Embryonic facial prominence (tissue), 1 donor: ENCODE data around the gene ANO4.

Source experiments
- DNase-seq: peaks from one replicate; pipeline ENCODE4 v3.0.0-alpha.2; 2016; ENCODE audit errors: extremely low spot score

ANO4 gene

DNA sequence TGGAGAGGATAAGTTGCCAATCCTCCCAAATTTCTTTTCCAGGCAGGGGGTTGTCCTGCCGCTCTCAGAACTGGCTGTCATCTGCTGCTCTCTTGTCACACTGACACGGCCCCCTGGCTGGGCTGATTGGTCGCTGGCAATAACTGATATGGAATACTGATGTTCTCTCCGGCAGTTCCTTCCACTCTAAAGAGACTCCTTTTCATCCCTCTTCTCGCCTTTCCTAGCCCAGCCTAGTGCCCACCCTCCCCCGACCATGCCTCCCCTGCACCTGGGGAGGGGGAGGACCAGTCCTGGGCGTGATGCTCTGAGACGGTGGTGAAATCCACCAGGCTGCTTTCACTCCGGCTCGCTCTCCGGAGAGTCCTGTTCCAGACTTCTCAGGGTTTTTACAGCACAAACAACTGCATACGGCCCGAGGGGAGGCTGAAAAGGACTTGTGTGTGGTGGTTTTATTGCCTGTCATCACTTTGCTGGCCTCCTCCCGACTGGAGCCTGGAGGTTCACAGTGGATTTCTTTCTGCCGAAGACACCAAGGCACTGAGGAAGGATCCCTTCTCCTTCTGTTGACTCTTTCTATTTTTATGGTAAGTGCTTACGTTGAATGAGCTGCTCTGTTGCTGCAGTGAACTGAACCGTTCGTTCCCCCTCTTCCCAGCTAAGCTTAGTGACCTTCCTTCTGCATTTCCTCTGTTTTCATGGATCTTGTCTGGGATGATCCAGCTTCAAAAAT, at the start of gene ANO4:
Gene ANO4 (plus strand): TSS at position 336 of the 733 bp plus-strand sequence. CDS start 107,010 bp downstream, outside the sequence.
- no peak for DNase-seq

DNA sequence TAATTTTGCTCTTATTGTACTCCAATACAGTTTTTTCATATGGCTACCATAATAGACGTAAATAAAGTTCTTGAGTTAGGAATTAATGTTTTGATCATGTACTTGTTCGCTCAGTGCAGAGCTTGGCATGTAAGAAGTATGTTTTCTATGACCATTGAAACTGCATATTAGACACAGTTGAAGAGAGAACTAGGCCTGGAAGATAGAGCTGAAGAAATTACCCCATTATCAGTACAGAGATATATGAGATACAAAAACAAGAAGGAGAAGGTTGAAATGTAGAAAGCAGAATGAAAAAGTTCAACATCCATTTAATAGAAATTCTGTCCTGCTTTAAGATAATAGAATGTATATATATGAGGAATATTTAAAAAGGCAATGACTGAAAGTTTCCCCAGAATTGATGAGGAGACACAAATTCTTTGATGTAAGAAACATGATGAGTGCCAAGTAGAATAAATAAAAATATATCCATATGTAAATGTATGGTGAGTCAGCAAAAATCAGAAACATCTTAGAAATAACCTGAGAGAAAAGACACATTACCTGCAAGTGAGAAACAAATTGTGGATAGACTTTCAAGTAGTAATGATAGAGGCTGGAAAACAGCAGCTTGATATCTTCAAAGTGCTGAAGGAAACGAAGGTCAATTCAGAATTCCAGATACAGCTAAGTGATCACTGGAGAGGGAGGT, 49.1 kb upstream of the ANO4 start:
- DNase-seq = no peak

DNA sequence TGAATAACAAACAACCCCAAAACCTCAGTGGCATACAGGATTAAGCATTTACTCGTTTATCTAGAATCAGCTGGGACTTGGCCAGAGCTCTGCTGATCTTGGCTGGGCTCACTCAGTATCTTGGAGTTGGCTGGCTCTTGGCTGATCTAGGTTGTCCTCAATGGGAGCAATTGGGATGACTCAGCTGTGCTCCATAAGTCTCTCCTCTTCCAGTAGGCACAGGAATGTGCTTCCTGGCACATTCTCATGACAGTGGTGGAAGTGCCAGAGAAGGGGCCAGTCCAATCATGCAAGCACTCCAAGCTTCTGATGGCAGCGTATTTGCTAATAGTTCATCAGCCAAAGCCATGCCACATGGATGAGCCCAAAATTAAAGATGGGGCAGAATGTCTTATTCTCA, 41.7 kb upstream of the ANO4 start:
- no peak for DNase-seq

DNA sequence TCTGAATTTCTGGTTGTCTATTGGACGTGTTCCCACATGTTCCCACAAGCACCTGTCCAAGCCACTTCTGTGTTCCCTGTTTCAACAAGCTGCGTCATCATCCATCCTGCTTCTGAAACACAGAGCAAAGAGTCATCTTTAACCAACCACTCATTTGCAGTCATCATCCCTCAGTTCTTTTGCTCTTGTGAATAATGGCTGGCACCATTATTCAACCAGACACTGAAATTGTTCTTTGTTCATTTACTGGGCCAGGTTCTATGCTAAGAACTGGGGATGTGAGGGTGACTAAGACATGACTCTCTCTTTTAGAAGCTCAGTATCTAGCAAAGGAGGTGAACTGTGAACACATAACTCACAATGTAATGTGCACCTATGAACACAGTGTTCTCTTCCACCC, 40.7 kb upstream of the ANO4 start:
- no peak for DNase-seq

DNA sequence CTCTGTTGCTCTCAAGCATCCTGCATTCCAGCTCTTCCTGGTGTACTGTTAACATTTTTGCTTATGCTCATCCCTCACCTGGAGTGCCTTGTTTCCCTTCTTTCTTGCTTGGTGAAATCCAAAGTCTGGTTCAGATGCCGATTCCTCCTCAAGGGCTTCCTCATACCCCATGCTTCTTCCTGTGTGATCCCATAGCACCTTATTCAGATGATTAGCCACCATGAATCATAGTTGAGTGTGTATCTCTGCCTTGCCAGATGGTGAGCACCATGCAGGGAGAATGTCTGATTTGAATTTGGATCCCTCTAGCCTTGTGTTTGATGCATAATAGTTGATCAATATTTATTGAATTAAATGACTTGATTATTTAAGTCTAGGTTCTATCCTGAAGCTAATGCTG, 39.4 kb upstream of the ANO4 start:
- DNase-seq = no peak

- no peak for DNase-seq
Observed at GRCh38 chr12:100758083-100758482, 36.5 kb upstream of the ANO4 start.

DNA sequence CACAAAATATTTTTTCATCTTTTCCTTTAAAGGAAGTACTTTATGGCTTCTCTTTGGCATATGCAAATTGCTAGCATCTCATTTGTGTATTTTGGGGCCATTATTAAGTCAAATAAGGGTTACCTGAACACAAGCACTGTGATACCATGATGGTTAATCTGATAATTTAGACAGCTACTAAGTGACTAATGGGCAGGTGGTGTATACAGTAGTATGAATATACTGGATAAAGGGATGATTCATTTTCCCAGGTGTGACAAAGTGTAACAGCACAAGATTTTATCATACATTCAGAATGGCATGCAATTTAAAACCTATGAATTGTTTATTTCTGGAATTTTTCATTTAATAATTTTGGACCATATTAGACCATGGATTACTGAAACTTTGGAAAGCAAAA, 27.2 kb upstream of the ANO4 start:
- DNase-seq = no peak

DNA sequence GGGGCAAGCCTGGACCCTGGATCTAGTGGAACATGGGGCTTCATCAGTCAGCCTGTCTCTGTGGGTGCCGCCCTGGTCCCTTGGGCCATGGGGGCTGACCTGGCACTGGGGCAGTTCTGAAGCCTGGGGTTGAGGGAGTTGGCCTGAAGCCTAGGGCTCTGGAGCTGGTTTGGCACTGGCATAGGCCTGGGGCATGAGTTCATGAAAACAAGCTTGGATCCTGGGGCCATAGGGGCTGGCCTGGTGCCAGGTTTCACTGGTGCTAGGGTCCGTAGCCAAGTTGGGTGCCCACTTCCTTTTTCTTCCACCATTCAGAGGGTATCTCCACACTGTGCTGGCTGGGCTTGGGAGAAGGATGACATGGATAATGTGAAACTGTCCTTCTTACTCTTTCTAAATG, 26.6 kb upstream of the ANO4 start:
- DNase-seq = no peak

DNA sequence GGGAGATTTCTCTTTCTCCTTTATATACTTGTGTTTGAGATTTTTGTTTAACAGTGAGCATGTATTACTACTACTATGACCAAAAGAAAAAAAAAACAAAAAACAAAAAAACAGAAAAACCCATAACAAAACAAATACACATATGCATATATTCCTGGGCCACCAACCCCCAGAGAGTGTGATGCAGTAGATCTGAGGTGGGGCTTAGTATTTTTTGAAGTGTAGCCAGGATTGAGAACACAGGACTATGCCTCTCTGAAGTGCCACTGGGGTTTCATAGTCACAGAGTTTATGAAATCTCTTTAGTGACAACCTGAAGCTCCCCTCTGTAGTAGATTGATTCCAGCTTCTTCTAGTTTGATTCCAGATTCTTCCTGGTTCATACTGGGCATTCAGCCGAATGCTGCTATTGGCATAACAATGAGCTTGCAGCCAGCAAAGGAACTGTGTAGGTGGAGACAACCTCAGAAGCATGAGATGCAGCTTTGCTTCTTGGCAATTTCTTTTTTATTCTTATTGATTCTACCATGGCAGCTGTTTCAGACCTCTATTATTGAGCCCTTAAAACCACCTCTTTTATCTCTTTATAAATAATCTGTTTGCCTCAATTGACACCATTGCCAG, 15.5 kb upstream of the ANO4 start:
- no peak for DNase-seq

DNA sequence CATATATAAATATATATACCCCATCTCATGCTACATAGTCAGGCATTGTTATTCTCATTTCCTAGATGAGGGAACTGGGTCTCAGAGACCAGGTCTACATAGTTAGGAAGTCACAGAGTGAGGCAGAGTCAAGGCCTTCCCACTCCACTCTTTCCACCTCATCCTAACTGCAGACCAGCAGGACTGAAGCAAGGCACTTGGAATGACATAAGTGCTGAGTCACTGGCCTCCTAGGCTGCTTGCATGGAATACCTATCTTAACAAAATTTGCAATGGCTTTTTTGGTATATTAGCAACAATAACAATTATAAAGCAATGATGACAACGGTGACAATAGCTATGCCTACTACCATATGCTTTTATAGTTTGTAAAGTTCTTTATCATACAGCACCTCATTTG, 5.4 kb upstream of the ANO4 start:
- no peak for DNase-seq

- DNase-seq = no peak
Observed at GRCh38 chr12:100789975-100790374, 4.6 kb upstream of the ANO4 start.

GRCh38 chr12:100790552-100790951, 4.0 kb upstream of the ANO4 start:
- no peak for DNase-seq

DNA sequence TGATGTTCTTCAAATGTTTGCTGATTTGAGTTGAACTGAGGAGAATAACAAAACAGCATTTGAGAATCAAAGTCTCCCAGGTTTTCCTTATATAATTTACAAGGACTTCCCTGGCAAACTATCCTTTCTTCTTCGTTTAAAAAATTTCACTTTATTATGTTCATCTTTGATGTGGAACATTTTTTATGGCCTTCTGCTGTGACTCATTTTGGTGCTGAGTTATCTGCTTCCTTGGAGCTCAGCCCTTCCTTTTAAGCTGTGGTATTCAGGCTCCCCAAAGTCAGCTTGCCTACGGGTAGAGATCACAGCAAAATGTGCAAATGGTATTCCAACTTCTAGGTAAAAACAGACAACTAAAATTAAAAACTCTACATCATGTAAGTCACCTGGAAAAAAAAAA, 1.4 kb upstream of the ANO4 start:
- DNase-seq = no peak

- no peak for DNase-seq
Observed at GRCh38 chr12:100795174-100795799, 711 bp downstream of the ANO4 start.

DNA sequence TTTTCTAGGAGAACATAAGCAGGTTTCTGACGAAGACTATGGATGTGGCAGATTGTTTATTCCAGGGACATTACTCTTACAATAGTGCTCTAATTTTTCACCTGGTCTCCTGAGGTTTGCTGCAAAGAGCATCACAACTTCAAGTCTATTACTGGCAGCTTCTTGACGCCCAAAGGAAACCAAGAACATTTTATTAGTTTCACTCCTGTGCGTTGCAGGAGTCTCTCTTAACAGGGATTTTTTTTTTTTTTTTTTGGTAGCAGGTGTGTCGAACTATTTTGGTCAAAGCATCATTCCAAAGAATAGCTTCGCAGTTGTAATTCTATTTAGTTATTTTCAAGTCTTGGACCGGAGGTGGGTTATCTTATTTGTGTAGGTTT, 1.2 kb downstream of the ANO4 start:
- DNase-seq = no peak

- DNase-seq = no peak
Observed at GRCh38 chr12:100796621-100797020, 2.0 kb downstream of the ANO4 start.

DNA sequence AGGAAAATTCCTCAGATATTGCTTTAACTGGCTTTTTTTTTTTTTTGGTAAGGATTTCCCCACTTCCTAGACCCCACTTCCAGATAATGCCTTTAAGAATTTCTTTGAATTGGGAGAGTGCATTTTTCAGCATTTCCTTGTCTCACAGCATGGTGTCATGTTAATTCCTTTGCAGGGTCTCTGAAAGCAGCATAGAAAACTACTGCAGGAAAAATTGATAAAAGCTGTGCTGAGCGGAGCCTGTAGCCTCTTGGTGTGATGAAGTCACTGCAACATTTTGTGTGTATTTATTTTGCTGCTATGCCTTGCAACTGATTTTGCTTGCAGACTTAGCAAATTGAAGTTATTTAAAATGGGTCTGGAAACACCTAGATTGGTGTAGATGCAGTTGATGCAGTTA, 2.7 kb downstream of the ANO4 start:
- no peak for DNase-seq

DNA sequence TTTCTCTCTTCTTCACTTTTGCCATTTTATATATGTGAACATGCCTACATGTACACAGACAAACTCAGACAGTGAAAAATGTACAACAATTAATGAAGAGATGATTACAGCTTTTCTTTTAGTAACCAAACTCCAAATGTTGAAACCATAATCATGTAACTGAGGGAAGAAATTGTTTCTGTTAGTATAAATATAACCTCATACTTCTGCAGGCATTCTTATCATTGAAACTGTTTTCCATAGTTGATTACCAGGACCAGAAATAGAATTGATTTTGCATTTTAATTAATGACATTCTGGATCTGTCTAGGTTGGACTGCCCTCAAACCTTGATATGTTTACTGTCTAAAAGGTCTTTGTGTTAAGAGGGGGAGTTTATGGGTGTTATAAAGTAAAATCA, 3.2 kb downstream of the ANO4 start:
- DNase-seq = no peak

DNA sequence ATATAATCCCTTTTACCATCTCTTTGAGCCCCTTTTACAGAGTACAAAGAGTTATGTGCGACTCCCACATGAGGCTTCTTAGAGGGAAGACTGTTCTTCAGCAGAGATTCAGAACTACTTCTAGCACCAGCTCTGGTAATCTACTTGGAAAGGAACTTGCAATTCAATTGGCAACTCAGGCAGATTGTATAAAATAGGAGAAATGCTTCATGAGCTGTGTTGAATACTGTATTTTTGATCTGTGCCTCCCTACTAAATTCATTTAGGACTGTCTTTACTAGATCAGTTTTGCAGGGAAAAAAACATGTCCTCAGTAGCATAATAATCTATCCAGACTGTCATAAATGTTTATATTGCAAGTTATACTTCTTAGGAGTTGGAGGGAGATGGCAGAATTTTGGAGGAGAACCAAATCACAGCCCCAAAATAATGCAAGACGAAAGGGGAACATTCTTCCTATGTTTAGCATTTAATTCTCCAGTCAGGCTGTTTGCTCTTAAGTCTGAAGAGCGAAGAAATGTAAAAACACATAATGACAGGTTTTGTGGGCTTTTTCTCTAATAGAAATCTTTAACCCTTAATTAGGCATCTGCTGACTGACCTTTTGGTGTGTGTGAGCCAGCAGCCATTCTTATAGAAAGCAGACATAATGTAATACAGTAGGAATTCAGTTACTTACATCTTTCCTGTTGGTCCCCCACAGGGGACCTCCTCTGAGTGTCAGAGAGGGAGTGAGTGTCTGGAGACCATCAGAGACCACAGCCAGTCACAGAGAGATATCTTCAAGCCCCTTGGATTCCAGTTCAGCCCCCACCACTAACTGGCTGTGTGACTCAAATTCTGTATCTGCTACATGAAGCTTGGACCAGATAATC, 3.9 kb downstream of the ANO4 start:
- no peak for DNase-seq

DNA sequence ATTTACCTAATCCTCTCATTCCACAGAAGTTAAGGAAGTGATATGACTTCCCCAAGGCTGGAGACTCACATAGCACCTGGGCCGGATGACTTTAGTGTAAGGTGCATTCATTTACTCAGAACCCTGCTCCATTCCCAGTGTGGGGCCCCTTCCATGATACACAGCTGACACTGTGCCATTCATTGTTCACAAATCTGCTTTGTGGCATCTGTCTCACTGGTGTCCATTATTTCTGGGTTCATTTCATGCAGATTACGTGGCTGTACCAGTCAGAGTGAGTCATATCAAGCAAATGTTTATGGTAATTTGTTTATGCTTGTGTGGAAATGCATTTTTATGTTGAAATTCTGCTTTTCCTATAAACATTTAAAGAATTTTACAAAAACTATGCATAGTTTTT, 5.2 kb downstream of the ANO4 start:
- no peak for DNase-seq

- DNase-seq = no peak
Observed at GRCh38 chr12:100800723-100801122, 6.1 kb downstream of the ANO4 start.

DNA sequence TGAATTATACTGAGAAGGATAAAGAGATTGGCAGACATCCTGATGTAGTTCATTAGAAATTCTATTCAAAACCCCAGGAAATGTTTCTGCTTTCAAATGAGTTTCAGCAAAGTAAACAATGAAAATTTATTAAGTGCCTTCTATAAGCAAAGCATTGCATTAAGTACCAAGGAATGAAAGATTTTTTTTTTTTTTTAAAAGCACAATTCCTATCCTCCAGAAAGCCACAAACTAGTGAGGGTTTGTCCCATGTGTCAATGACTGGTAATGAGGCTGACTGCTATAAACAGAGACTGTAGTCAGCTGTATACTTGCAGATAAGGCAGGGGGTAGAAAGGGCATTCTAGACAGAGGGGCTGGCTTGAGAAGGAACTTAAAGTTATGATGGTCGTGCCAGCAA, 6.7 kb downstream of the ANO4 start:
- DNase-seq = no peak
